GM19035 (cell line): ENCODE data around the gene ELP1.

Source experiments
- ATAC-seq: cut with Tn5 transposase; IDR thresholded peaks from one replicate; pipeline ENCODE4 v1.9.1; 2021; ENCODE audit not compliant: unreplicated experiment

Gene ELP1

DNA sequence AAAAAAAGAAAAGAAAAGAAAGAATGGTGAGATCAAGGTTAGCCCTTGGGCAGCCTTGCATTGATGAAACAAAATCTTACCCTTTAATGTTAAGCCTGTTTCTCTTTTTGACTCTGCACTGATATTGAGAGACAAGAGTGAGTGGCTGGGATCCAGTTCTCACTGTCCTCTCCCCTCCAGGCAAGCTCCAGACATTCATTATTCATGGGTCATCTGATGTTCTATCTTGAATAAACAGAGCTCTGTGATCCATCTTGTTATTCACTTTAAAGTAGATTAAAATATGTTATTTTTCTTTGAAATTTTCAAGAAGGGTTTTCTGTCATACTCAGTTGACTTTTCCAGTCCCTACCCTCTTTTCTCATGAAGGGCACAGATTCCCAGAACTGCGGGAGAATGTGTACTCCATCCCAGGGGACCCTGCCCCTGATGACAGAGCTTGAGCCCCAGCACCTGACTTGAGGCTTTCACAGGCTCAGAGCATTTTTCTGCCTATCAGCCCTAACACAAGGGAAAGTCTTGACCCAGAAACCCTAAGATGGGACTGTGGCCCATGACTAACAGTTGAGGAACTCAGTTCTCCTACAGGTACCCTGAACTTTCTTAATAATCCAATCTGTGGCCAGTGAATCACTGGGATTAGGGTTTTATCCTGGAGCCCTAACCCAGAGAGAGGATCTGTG, 102.3 kb downstream of the ELP1 start:
- no peak for ATAC-seq

DNA sequence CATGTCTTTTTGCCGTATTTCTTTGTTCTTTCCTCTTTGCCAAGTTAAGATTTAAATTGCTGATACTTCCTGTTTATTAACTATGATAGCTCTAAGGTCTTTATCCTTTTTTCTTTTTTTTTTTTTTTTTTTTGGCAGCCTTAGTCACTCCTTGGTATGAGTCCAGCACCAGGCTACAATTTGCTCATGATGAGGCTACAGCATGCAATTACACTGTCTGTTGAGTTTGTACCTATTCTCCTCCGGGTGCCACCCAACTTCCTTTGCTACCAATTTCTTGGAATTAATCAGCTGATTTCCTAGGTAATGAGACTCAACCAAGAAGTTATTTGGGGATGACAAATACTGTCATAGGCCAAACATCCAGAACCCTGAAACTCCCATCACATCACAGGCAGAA, 103.7 kb downstream of the ELP1 start:
- ATAC-seq: no peak

DNA sequence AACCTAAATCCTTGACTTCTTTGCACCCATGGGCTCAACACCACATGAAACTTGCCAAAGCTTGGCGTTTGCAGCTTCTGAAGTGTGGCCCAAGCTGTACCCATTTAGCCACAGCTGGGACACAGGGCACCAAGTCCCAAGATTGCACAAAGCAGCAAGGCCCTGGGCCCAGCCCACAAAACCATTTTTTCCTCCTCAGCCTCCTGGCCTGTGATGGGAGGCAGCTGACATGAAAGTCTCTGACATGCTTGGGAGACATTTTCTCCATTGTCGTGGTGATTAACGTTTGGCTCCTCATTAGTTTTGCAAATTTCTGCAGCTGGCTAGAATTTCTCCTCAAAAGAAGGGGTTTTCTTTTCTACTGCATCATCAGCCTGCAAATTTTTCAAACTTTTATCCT, 110.1 kb downstream of the ELP1 start:
- ATAC-seq: no peak
